Measurements from ENCODE around the gene CYP4F11.
"Not testable (repeated sequence)": the region's sequence is repeated elsewhere in the genome, so short reads cannot be mapped to it uniquely, and the experiment has no call there.

The CYP4F11 gene, protein sequence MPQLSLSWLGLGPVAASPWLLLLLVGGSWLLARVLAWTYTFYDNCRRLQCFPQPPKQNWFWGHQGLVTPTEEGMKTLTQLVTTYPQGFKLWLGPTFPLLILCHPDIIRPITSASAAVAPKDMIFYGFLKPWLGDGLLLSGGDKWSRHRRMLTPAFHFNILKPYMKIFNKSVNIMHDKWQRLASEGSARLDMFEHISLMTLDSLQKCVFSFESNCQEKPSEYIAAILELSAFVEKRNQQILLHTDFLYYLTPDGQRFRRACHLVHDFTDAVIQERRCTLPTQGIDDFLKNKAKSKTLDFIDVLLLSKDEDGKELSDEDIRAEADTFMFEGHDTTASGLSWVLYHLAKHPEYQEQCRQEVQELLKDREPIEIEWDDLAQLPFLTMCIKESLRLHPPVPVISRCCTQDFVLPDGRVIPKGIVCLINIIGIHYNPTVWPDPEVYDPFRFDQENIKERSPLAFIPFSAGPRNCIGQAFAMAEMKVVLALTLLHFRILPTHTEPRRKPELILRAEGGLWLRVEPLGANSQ

GRCh38 chr19:15934332-15935078 is at the start of gene CYP4F11:
TSS of gene CYP4F11 (minus strand) at chr19:15934529. CDS start at chr19:15934408, 121 bp downstream.
- no peak for DNase-seq (ENCODE audit: low read depth)

GRCh38 chr19:15979293-15979692 is 45.0 kb upstream of the CYP4F11 start:
- no peak for DNase-seq (ENCODE audit: low read depth)

- DNase-seq (ENCODE audit: low read depth): no peak
Measured at GRCh38 chr19:15977690-15978089, 43.4 kb upstream of the CYP4F11 start.

DNA sequence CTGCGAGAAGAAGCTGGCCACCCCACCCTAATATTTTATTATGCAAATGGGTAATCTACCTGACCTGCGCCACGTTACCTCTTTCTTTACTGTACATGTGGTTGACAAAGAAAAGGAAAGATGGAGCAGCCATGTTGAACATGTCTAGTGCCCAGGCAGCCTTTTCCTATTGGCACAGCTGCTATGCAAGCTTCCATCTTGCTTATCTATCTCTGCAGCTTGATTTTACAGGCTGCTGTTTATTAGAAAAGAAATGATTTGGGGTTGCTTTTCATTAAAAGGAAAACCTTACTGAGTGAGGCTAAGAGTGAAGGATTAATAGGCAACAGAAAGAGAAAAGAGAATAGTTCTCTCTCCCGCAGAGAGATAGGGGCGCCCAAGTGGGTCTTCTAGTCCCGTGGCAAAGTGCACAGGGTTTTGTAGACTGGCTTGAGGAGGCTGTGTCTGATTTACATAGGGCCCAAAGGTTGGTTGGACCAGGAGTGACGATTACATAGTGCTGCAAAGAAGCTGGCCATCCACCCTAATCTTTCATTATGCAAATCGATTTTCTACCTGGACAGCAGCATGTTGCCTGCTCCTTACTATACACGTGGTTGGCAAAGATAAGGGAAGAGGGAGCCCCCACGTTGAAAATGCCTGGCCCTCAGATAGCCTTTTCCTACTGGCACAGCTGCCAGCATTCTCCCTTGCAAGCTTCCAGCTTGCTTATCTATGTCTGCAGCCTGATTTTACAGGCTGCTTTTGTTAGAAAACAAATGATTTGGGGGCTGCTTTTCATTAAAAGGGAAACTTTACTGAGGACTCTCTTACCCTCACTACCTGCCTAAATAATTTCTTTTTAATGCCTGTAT is 42.7 kb upstream of the CYP4F11 start:
- no peak for DNase-seq (ENCODE audit: low read depth)

- DNase-seq (ENCODE audit: low read depth): no peak
Measured at GRCh38 chr19:15974856-15975255, 40.5 kb upstream of the CYP4F11 start.

- not testable (repeated sequence) for DNase-seq (ENCODE audit: low read depth)
Measured at GRCh38 chr19:15972043-15972442, 37.7 kb upstream of the CYP4F11 start.

DNA sequence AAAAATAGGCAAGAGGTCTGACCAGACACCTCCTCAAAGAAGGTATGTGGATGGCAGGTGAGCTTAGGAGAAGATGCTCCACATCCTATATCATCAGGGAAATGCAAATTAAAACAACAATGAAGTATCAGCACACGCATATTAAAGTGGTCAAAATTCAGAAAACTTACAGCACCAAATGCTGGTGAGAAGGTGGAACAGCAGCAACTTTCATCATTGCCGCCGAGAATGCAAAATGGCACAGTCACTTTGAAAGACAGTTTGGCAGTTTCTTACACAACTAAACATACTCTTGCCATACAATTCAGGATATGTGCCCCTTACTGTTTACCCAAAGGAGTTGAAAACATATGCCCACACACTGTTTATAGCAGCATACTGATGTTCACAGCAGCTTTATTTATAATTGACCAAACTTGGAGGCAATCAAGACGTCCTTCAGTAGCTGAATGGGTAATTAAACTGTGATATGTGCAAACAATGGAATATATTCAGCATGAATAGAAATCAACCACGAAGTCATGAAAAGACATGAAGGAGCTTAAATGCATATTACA is 37.0 kb upstream of the CYP4F11 start:
- no peak for DNase-seq (ENCODE audit: low read depth)

DNA sequence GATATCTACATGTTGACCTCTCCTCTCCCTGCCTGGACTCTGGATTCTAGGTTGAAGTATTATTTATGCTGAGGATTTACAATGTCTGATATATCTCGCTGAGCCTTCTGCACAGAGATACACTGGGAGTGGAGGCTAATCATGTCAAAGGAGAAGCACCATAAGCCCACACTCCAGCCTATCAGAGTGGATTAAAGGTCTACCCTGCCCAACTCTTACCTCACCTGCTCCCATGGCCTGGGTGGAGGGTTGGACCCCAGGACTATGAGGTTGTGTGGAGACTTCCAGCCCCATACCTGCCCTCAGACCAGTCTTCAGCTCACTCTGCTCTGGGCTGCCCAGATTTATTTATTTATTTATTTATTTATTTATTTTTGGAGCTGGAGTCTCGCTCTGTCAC is 29.9 kb upstream of the CYP4F11 start:
- no peak for DNase-seq (ENCODE audit: low read depth)

DNA sequence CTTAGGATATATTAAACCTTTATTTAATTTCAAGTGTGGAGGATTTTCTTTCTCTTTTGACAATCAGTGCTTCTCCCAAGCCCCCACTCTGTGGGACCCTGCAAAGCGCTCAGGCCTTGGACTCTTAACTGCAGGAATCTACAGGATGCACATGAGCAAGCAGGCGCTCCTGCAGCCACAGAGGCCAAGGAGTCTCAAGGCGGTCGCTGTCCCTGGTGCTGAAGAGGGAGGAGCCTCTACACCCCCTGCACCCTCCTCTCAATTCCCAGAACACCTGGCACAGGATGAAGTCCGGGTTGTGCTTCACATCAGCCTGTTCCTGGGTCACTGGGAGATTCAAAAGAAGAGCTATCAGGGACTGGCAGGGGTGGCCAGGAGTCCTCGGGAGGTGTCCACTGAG is 28.0 kb upstream of the CYP4F11 start:
- no peak for DNase-seq (ENCODE audit: low read depth)

- DNase-seq (ENCODE audit: low read depth): no peak
Measured at GRCh38 chr19:15954820-15955219, 20.5 kb upstream of the CYP4F11 start.

- no peak for DNase-seq (ENCODE audit: low read depth)
Measured at GRCh38 chr19:15948223-15949058, 14.1 kb upstream of the CYP4F11 start, which contains the start of gene OR10H4. TSS of gene OR10H4 (plus strand) at chr19:15949008. CDS start at chr19:15949008, 0 bp downstream.

DNA sequence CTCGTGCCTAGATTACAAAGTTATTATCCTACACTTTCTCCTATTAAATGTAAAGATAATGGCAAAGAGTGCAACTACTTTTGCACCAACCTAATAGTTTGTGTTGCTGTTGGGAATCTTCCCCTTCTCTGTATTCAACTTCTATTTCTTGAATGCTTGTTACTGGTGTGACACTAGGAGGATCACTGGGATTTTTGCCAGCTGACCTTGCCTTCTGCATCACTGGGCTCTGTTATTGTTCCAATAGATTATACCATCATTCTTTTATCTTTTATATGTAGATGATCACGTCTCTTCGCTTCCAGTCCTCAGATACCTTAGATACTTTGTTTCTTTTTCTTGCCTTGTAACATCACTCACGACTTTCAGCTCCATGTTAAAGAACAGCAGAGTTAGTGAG is 11.0 kb upstream of the CYP4F11 start:
- no peak for DNase-seq (ENCODE audit: low read depth)

DNA sequence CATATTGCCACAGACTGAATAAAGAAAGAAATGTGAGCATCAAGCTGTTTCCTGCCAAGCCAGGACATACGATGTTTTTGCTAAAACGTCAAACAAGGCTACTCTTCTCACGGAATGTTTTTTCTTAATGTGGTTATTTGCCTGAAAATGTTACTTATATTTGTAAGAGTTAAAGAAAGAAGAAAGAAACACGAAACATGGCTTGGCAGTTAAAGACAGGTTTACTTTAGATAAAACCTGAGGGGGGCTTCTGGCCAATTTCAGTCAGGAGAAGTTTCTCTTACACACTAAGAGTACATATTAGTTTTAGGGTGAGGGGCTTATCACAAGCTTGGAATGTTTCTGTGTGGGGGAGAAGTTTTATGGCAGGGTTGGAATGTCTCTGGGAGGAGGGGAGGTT is 10.1 kb upstream of the CYP4F11 start:
- no peak for DNase-seq (ENCODE audit: low read depth)

DNA sequence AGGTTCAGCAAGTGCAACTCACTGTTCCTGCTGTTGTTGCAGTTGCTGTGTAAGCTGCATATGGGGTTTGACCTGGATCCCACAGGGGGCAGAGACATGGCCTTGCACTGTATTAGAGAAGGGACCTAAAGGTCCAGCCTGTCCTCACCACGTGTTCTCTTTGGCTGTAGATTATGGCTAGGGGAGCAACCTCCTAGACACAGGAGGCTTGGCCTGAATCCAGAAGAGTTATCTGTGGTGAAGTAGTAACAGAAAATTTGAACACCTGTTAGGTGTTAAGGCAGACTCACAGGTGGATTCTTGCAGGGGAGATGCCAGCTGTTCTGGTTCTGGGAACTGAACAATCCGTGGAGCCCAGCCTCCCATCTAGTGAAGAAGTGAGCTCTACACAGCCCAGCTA is 3.4 kb upstream of the CYP4F11 start:
- no peak for DNase-seq (ENCODE audit: low read depth)

GRCh38 chr19:15936950-15937349 is 2.6 kb upstream of the CYP4F11 start:
- no peak for DNase-seq (ENCODE audit: low read depth)

- DNase-seq (ENCODE audit: low read depth): no peak
Measured at GRCh38 chr19:15936173-15936572, 1.8 kb upstream of the CYP4F11 start.

- DNase-seq (ENCODE audit: low read depth): no peak
Measured at GRCh38 chr19:15935167-15935702, 906 bp upstream of the CYP4F11 start.

GRCh38 chr19:15933761-15934331 is 483 bp downstream of the CYP4F11 start:
- not testable (repeated sequence) for DNase-seq (ENCODE audit: low read depth)

DNA sequence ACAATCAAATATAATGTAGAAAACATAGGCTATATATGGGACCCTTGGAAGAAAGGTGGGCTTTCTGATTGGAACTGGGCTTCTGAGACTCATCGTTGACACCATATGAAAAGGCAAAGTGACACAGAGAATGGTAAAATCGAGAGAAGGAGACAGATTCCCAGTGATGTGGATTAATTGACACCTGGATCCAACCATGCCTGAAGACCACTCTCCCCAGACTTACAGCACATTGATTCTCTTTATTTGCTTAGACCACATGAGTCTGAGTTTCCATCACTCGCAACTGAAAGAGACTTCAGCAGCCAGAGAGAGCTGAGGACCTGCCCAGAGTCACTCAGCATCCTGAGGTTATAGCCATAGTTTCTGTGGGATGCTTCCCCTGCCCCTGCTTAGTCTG is 6.0 kb downstream of the CYP4F11 start:
- DNase-seq (ENCODE audit: low read depth): no peak

DNA sequence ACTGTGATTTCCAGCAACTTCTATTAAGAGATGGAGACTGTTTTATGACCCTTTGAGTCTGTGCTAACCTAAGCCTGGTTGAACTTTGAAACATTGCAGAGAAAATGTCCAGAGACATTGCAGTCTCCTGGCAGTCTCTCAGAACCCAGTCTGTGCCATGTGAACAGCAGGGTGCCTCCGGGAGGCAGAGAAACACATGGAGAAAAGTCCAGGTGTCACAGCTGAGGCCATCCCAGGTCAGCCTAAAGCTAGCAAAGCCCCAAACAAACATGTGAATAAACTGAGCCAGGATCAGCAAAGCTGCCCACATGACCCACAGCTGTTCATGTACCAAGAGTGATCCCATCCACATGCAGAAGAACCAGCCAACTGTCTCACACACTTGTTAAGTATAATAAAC is 7.8 kb downstream of the CYP4F11 start:
- DNase-seq (ENCODE audit: low read depth): no peak
